HG02943 (cell line): ENCODE results near the gene DOC2A.
"Not testable (repeated sequence)": the region's sequence is repeated elsewhere in the genome, so short reads cannot be mapped to it uniquely, and the experiment has no call there.

Source experiments
- ATAC-seq: cut with Tn5 transposase; IDR thresholded peaks from one replicate; pipeline ENCODE4 v1.9.1; 2021; ENCODE audit warnings: mild to moderate bottlenecking, low read depth, moderate library complexity; ENCODE audit not compliant: unreplicated experiment

DOC2A gene

GRCh38 chr16:30027588-30028437 lies 17.0 kb upstream of the DOC2A start:
- ATAC-seq, result no peak

DNA sequence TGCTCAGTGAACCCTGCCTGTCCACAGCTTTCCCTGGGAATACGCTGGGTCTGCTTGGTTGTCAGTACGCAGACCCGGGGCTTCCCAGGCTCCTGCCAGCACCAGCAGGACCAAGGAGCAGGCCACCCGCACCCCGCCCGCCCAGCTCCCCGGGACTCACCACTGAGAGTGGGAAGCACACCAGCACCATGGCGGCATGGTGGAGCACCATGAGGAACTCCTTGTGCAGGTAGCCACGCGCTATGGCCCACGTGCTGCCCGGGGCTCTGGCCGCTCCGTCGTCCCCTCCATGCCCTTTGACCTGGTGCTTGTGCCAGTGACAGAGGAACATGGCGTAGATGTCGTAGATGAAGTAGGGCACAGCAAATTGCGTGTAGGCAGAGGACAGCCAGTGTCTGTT lies 15.6 kb upstream of the DOC2A start:
- ATAC-seq, result no peak

- no peak for ATAC-seq
These were observed 14.7 kb upstream of the DOC2A start for GRCh38 chr16:30025574-30025973.

DNA sequence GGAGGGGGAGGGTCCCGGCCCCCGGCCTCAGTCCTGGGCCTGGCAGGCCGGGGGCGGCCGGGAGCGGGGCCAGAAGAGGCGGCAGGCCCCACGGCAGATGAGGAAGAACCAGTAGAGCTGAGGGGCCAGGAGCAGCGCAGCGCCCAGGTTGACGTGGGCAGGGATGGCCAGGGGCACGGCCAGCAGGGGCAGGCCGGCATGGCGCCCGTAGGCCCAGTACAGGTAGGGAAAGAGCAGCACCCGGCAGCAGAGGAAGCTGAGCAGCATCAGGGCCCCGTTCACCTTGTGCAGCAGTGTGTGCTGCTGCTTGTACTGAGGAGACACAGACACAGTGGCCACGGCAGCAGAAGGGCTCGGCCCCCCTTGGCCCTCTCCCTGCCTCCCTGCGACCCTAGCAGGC lies 14.3 kb upstream of the DOC2A start:
- no peak for ATAC-seq

DNA sequence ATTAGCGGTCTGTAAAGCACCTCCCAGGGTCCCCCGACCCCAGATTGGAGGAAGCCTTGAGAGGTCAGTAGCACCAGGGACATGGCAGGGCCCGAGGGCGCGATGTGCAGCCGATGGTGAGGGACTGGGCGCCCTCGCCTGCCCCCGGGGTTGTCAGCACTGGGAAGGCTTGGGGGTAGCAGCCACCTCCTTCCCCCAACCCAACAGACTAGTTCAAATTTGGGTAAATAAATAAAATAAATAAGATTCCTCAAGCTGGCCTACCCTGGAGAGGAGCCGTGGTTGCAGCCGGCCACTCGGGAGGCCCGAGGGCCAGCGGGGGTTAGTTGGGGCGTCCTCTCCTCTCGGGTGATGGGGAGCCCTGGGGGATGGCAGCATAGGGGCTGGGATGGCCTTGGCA lies 13.6 kb upstream of the DOC2A start:
- ATAC-seq, result no peak

DNA sequence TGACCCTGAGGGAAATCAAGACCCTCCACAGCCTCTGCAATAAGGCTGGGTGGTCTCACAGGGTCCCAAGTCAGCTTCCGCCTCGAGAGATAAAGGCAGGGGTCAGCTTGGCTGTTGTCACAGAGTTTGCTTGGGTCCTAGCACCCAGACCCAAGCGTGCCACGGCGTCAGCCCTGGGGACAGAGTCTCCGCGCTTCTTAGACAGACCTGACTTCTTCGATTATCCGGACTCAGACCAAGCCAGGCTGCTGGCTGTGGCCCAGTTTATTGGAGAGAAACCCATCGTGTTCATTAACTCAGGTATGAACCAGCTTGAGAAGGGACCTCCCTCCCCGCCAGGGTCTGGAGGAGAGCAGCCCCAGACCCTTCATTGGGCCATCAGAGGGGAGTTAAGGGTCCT lies 12.8 kb upstream of the DOC2A start:
- no peak for ATAC-seq

DNA sequence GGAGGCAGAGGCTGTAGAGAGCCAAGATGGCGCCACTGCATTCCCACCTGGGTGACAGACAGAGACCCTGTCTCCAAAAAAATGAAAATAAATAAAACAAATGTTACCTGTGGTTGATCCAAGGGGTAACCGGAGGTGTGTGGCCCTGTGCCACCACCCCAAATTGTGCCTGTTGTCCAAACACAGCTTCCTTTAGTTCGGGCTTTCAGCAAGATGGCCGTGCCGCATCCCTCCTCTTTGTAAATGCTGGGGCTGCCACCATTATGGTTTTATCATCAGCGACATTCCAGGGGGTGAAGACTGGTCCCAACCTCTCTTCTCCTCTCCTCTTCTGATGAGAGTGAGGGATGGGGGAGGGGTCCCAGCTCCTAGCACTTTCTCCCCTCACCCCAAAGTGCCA lies 12.1 kb upstream of the DOC2A start, which contains the start of gene C16orf92:
Gene C16orf92 (plus strand): TSS at position 312 of the 400 bp plus-strand sequence. CDS start 143 bp downstream, outside the sequence.
- ATAC-seq, result no peak

GRCh38 chr16:30018731-30019158 lies 7.9 kb upstream of the DOC2A start:
- no peak for ATAC-seq

DNA sequence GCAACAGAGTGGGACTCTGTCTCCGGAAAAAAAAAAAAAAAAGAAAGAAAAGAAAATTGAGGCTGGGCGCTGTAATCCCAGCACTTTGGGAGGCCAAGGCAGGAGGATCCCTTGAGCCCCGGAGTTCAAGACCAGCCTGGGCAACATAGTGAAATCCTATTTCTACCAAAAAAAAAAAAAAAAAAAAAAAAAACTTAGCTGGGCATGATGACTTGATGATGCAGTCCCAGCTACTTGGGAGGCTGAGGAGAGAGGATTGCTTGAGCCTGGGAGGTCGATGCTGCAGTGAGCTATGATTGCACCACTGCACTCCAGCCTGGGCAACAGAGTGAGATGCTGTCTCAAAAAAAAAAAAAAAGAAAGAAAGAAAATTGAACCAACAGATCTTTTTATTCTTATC lies 7.1 kb upstream of the DOC2A start:
- not testable (repeated sequence) for ATAC-seq

GRCh38 chr16:30017277-30017656 lies 6.4 kb upstream of the DOC2A start:
- no peak for ATAC-seq

GRCh38 chr16:30016555-30017276 lies 5.9 kb upstream of the DOC2A start:
- no peak for ATAC-seq

DNA sequence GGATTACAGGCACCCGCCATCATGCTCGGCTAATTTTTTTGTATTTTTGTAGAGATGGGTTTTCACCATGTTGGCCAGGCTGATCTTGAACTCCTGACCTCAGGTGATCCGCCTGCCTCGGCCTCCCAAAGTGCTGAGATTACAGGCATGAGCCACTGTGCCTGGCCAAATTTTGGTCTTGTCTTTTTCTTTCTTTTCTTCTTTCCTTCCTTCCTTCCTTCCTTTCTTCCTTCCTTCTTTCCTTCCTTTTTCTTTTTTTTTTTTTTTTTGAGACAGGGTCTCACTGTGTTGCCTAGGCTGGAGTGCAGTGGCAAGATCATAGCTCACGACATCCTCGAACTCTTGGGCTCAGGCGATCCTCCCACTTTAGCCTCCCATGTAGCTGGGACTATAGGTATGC lies 4.6 kb upstream of the DOC2A start:
- ATAC-seq, result not testable (repeated sequence)

GRCh38 chr16:30012598-30012997 lies 1.8 kb upstream of the DOC2A start:
- not testable (repeated sequence) for ATAC-seq

GRCh38 chr16:30011714-30012504 lies 1.1 kb upstream of the DOC2A start:
- ATAC-seq, result no peak

DNA sequence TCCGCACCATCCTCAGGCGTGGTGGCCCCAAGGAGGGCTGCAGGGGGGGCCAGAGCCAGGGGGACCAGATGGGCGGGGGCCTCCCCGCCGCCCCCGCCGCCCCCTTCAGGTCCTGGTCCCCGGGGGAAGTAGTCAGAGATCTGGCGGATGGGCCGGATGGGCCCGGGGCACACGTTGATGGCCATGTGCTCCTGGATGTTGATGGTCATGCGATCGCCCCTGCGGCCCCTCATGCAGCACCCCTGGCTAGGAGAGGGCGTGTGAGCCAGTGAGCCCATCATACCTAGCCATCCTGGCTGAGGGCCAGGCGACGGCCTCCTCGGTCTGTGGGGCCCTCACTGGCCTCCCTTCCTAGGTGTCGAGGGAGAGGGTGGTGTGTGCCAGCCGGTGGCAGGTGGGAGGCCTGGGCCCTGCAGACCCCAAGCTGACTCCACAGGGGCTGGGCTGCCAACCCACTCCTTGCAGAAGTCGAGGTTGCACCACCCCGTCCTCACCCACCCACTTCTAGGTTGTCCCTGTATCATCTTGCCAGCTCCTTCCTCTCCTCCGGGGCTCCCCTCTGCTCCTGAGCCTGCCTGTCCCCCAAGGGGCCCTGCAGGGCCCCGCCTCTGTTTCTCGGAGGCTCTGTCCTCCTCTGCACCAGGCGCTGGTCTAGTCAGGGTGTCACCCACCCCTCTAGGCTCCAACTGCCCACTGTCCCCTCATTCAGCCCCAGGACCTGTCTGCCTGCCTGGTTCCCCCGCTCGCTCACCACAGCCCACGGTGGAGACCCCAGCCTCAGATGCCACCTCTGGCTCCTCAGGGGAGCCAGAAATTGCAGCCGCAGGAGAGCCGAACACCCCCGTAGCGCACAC lies 610 bp downstream of the DOC2A start:
- ATAC-seq, result no peak

GRCh38 chr16:30009085-30009862 lies 1.6 kb downstream of the DOC2A start:
- ATAC-seq, result no peak

DNA sequence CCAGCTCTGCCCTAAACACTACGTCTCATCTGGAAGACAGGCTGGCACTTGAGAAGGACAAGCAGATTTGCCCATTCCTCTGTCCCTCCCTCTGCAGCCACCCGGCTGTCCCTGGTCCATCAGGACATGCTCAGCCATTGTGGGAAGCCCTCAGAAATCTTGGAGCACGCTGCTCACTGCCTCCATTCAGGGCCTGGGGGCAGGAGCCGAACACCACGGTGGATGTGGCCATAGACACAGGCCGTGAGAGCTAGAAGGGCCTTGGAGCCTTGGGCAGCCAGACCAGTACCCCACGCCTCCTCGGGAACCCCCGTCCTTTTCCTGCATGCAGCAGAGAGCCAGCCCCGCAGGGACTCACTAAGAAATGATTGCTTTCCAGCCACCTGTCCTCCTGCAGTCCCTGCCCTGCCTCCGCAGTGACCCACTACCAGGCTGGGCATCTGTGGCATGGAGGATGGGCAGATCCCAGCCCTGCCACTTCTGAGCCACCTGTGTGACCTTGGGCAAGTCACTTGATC lies 3.4 kb downstream of the DOC2A start:
- ATAC-seq, result no peak

DNA sequence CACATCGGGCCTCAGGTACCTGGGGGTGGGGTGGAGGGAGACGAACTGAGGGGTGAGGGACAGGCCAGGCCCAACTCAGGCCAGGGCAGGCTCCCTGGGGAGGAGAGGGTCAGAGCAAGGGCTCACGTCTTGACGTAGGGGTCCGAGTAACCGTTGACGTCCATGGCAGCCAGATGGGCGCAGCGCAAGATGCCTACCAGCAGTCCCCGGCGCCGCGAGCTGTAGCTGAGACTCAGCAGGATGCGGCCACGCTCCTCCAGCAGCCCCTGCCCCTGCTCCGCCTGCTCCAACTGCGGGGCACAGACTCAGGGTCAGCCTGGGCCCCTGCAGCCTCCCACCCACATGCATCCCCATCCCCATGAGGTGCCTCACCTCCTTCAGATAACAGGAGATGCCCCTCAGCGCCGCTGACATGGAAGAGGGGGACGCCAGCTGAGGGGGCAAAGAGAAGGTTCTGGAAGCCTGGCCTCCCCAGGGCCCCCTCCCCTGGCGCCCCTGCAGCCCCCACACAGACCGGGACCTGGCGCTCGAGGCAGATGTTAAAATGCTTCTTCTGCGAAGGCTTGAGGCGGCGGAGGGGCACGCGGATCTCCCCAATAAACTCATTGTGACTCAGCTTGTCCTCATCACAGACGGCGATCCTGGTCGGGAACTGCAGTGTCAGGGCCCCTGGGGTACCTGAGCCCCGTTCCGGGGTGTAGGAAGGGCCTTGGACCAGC lies 4.0 kb downstream of the DOC2A start:
- no peak for ATAC-seq
